ENCODE measurements around the gene C22orf23. TPM values are rescaled to one million over a fixed set of nuclear protein-coding genes. Genes with fewer than 3 reads are reported as not detected.

The C22orf23 gene
- total RNA-seq, 1 donor from 2014 or later, result not detected

- no peak for DNase-seq (ENCODE audit: low read depth)
- H3K4me3 ChIP-seq (ENCODE audit: low read depth, low read length), result peak overlapping the region; percentile 76
- no peak for TF ChIP-seq CTCF (IDR thresholded peaks at IDR 0.05; ENCODE audit: insufficient read depth, low read length, poor library complexity, severe bottlenecking)
These were observed 46.9 kb downstream of the C22orf23 start for GRCh38 chr22:37906364-37907008.

GRCh38 chr22:37905534-37906363 lies 47.7 kb downstream of the C22orf23 start, which contains the start of gene MICALL1:
MICALL1 (plus strand) TSS chr22:37906297; CDS start chr22:37906423, 126 bp downstream.
- TF ChIP-seq CTCF (IDR thresholded peaks at IDR 0.05; ENCODE audit: insufficient read depth, low read length, poor library complexity, severe bottlenecking), result no peak
- no peak for DNase-seq (ENCODE audit: low read depth)
- no peaks in the 10 kb centered on the region for H3K27me3 ChIP-seq (ENCODE audit: control insufficient read depth, insufficient read depth, low read length)
- H3K36me3 ChIP-seq (ENCODE audit: control insufficient read depth, insufficient read depth, low read length), result no peaks in the 10 kb centered on the region
- peak within 1 kb of the TSS; percentile 76 for H3K4me3 ChIP-seq (ENCODE audit: low read depth, low read length)

More at GRCh38 chr22:37906364-37907008, 46.9 kb downstream of the C22orf23 start:
- H3K36me3 ChIP-seq (ENCODE audit: control insufficient read depth, insufficient read depth, low read length), result no peaks in the 10 kb centered on the region
- no peaks in the 10 kb centered on the region for H3K27me3 ChIP-seq (ENCODE audit: control insufficient read depth, insufficient read depth, low read length)

GRCh38 chr22:37904572-37905533 lies 48.5 kb downstream of the C22orf23 start:
- DNase-seq (ENCODE audit: low read depth), result peak; percentile 97
- no peaks in the 10 kb centered on the region for H3K36me3 ChIP-seq (ENCODE audit: control insufficient read depth, insufficient read depth, low read length)
- TF ChIP-seq CTCF (IDR thresholded peaks at IDR 0.05; ENCODE audit: insufficient read depth, low read length, poor library complexity, severe bottlenecking), result no peak
- peak overlapping the region; percentile 76 for H3K4me3 ChIP-seq (ENCODE audit: low read depth, low read length)
- H3K27me3 ChIP-seq (ENCODE audit: control insufficient read depth, insufficient read depth, low read length), result no peaks in the 10 kb centered on the region

- no peak for TF ChIP-seq CTCF (IDR thresholded peaks at IDR 0.05; ENCODE audit: insufficient read depth, low read length, poor library complexity, severe bottlenecking)
- no peak for DNase-seq (ENCODE audit: low read depth)
- Histone ChIP-seq H3K36me3 (ENCODE audit: control insufficient read depth, insufficient read depth, low read length) (no peaks in the 10 kb centered on the region), H3K27me3 (ENCODE audit: control insufficient read depth, insufficient read depth, low read length) (no peaks in the 10 kb centered on the region), H3K4me3 (ENCODE audit: low read depth, low read length) (no peak overlapping the region)
These were observed 54.8 kb downstream of the C22orf23 start for GRCh38 chr22:37898441-37899181.

- H3K4me3 ChIP-seq (ENCODE audit: low read depth, low read length), result no peak overlapping the region
- no peak for DNase-seq (ENCODE audit: low read depth)
- H3K27me3 ChIP-seq (ENCODE audit: control insufficient read depth, insufficient read depth, low read length), result no peaks in the 10 kb centered on the region
- no peaks in the 10 kb centered on the region for H3K36me3 ChIP-seq (ENCODE audit: control insufficient read depth, insufficient read depth, low read length)
- no peak for TF ChIP-seq CTCF (IDR thresholded peaks at IDR 0.05; ENCODE audit: insufficient read depth, low read length, poor library complexity, severe bottlenecking)
These were observed 55.6 kb downstream of the C22orf23 start for GRCh38 chr22:37897807-37898206.

Data from kidney epithelial cell (primary cell).